ENCODE measurements around the gene SYCP3.

DNA sequence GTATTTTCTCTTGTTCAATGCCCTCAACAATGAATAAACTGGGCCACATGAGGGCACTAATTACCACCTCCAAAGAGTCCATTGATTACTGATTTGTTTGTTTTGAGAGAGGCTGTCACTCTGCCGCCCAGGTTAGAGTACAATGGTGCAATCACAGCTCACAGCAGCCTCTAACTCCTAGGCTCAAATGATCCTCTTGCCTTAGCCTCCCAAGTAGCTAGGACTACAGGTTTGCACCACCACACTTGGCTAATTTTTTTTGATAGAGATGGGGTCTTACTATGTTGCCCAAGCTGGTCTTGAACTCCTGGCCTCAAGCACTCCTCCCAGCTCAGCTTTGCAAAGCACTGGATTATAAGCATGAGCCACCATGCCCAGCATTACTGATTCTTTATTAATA is 28.3 kb upstream of the SYCP3 start:
- TF ChIP-seq, protein P1, sequence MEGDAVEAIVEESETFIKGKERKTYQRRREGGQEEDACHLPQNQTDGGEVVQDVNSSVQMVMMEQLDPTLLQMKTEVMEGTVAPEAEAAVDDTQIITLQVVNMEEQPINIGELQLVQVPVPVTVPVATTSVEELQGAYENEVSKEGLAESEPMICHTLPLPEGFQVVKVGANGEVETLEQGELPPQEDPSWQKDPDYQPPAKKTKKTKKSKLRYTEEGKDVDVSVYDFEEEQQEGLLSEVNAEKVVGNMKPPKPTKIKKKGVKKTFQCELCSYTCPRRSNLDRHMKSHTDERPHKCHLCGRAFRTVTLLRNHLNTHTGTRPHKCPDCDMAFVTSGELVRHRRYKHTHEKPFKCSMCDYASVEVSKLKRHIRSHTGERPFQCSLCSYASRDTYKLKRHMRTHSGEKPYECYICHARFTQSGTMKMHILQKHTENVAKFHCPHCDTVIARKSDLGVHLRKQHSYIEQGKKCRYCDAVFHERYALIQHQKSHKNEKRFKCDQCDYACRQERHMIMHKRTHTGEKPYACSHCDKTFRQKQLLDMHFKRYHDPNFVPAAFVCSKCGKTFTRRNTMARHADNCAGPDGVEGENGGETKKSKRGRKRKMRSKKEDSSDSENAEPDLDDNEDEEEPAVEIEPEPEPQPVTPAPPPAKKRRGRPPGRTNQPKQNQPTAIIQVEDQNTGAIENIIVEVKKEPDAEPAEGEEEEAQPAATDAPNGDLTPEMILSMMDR (IDR thresholded peaks at IDR 0.05) = no peak
- TF ChIP-seq POLR2A (IDR thresholded peaks at IDR 0.05; ENCODE audit: low read depth) (no peak), EP300 (IDR thresholded peaks at IDR 0.05) (no peak)

Data from esophagus muscularis mucosa (tissue), 4 donors.